HG03095 (cell line): ENCODE data around the gene DCAF6.
"Not testable (repeated sequence)": the region's sequence is repeated elsewhere in the genome, so short reads cannot be mapped to it uniquely, and the experiment has no call there.

ENCODE experiments used
- ATAC-seq: cut with Tn5 transposase; IDR thresholded peaks from one replicate; pipeline ENCODE4 v1.9.1; 2021; ENCODE audit warnings: moderate library complexity; ENCODE audit not compliant: unreplicated experiment

Gene DCAF6

DNA sequence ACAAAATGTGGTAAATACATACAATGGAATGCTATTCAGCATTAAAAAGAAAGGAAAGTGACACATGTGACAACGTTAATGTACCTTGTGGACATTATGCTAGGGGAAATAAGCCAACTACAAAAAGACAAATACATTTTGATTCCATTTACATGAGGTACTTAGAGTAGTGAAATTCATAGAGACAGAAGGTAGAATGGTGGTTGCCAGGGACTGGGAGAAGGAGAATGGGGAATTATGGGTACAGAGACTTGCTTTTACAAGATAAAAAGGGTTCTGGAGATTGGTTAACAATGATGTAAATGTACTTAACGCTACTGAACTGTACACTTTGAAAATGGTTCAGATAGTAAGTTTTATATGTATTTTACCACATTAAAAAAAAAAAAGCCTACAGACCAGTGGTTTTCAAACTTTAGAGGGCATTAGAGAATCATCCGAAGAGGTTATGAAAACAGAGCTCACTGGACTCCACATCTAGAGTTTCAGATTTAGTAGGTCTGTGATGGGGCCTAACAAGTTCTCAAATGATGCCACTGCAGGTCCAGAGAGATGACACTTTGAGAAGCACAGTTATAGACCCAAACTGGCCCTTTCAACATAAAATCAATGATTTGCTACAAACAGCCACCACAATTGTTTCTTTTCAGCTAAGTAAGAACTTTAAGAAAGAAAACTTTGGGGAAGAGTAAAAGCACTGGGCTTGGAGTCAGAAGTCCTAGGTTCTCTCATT is 13.0 kb upstream of the DCAF6 start:
- no peak for ATAC-seq

DNA sequence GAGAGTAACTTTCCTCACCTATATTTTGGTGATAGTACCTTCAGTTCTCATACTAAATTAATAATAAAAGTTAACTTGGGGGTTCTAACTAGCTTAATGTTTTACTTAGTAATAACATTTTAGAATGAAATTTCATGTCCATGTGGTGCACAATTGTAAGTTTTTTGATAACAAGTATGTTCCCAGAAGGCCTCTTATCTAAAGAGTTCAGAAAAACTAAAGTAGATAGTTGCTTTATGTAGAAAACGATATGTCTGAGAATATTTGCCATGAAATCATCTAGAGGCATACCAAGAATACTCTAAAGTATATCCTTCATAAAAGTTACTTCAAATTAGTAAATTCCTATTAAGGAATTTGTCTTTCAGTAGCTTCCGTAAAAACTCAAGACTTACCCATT is 12.4 kb upstream of the DCAF6 start:
- no peak for ATAC-seq

DNA sequence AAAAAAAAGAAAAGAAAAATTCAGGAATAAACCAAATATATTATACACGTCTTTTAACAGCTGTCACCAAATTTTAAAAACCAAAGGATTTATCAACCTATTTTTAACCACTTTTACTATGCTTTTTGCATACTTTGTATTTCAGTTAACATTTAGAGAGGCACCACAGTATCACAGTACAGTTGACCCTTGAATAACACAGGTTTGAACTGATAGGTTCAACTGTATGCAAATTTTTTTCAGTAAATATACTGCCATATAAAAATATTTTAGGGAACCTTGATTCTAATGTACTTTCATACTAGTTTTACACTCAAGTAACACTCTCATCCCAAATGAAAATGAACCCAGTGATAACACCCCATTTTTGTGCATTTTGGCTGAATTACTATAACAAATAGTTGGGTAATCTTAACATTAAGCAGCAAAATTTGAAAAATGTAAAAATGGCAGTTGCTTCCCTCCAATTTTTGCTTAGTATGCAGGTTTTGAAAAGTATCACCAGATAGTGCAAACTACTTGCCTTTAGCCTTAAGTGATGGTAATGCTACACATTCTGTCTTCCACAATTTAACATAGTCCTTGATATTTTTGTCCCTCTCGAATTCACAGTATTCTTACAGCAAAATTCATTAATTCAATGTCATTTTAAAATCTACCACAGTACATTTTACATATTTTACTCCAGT is 11.8 kb upstream of the DCAF6 start:
- no peak for ATAC-seq

DNA sequence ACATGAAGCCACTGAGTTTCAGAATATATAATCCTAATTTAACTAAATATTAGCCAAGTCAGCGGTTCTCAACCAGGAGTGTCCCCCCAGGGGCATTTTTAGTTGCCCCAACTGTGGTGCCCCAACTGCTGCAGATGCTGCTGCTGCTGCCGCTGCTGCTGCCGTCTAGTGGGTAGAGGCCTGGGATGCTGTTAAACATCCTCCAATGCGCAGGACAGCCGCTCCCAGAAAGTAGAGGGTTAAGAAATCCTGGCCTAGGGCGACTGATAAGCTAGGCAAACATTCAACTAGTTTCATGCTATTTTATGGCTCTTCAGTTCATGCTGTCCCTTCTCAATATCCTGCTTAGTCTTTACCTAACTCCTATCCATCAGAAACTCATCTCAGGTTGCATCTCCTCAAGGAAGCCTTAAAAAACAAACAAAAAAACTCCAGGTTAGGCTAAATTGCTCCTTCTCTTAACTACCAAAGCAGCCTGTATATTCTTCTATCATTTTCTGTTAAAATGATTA is 9.9 kb upstream of the DCAF6 start:
- no peak for ATAC-seq

DNA sequence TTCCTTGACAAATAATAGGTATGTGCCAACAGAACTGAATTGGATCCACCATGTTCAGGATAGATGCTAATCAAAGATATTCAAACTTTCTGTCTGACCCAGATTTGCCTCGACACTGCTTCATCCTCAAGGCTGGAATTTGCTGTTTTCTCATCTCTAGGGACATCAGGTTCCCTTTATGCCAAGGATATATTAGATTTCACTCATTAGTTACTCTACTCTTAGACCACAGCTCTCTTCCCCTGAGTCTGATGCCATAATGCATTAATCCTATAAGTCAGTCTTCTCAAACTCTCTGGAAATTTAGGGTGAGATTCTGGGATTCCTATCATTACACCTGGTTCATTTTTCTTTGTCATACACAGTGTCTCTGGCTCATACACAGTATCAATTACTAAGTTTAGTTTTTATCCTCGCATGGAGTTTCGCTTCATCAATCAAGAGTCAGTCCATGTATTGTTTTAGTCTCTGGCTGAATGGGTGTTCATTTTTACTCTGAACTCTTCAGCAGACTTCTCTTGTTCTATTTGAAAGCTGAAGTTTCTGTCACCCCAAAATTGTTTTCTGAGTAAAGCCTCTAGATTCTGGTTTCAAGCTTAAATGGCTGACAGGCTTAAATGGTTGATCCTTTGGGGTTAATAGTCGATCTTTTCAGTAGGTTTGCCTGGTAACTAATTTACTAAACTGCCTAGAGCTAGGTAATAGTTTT is 9.3 kb upstream of the DCAF6 start:
- no peak for ATAC-seq

DNA sequence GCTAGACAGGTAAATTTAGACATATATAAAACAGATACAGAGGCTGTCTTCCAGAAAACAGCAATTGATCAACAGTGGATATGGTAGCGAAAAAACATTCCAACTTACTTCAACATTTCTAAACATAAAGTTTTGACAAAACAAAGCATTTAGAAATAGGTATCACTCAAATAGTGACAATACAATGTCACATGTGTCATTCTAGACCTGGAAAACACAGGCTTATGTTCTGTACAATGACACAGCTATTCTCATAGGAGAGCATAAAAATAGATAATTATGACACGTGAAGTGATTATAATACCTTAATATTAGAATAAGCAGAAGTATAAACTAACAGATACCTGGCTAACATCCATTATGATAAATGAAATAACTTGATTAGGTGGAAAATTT is 8.0 kb upstream of the DCAF6 start:
- ATAC-seq = no peak

DNA sequence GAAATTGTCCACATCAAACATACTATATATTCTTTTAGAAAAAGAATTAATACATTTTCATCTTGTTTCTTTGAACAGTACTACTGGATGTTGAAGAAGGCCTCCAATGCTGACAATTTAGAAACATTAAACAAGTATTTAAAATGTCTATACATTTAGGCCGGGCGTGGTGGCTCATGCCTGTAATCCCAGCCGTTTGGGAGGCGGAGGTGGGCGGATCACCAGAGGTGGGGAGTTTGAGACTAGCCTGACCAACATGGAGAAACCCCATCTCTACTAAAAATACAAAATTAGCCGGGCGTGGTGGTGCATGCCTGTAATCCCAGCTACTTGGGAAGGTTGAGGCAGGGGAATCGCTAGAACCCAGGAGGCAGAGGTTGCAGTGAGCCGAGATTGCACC is 7.6 kb upstream of the DCAF6 start:
- not testable (repeated sequence) for ATAC-seq

DNA sequence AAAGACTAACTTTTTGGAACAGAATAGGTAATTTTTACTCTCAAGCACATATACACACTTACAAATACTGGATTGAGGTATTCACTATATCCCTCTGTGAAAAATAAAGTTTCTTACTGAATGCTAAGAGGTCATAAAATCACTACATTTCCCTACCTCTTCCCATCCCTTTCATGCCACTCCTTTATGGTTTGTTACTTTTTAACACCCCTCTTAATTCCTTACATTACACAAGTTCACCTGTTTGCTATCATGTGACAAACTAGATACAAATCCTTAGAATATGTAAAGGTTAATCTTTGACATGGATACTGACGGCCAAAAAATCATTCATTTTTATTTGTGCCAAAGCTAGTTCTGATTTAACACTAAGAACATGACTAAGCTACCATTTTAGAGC is 6.8 kb upstream of the DCAF6 start:
- ATAC-seq = no peak

DNA sequence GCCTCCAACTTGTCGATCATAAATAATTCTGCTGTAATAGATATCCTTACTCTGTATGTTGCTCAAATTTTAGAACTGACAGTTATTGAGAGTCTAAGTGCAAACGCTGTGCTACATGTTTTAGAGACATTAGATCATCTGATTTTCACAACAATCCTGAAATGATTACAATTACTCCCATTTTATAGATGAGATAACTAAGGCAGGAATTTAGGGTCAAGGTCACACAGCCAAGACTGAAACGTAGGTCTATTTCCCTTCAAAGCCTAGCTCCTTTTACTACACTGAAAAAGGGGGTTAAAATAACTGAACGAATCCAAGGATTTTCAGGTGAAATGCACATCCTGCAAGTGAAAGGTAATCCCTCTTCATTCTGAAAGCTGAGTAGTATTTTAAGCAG is 2.7 kb upstream of the DCAF6 start:
- ATAC-seq = no peak

DNA sequence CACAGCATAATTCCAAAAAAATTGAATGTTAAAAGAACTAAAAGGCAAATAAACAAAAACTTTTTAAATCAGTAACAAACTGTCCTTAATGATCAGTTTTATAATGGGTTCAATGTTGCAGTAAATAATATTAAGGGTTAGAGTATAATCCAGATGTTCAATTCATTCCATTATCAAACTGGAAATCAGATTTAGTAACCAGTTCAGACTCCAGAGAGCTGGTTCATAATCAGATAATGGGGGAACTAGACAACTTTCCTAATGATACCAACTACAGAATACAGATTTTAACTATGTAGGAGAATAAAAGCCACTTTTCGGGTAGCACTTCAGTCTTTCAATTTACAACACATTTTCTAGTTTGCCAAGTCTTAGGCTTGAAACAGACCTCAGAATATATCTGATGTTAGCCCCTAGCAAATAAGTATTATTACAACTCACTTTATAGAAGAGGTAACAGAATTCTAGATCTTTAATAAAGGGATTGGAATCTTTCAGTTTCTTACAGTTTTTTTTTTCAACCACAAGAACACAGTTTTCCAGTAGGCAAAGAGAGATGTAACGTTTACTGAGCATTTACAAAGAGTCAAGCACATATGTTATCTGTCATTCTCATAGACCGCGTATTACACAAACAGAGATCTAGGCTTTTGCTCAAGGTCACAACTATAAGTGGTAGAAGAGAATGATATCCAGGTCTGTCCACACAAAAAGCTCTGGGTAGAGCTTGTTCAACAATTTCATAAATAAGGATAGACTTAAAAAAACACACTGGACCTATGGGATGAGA is 1.9 kb upstream of the DCAF6 start:
- ATAC-seq = no peak

DNA sequence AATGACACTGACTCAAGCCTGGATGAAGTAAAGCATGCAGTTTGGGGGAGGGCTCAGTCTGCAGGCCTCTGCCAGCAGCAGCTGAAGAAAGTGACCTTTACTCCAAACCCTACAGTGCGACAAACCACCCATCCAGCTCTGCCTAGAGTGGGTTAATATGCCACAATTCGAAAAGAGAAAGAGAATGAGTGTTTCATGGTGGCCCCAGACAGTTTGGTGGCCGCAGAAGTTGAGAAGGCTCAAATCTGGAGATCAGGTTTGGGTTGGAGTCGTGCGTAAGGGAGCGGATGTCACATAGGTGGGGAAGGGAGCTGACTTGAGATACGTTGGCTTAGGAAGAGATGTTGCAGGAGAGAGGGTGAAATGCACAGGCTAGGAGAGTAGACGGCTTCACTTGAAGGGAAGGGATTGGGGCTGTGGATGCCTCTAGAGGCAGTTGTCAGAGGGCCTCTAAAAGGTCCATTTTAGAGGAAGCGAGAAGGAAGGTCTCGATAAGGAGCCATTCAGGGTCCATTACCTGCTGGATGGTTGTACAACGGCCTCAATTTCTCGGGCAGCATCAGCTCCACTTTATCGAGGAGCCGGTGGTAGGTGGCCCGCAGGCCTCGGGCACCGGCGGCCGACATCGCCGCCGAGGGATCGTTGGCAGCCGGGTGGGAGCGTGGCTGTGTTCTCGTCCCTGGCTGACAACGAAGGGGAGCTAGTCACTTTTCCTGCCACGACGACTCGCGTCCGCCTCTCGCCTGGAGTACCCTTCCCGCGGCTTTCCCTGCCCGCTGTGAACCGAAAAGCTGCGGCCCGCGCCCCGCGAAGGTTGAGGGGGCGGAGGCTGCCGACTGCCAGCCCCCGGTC is 1.0 kb upstream of the DCAF6 start:
- ATAC-seq = peak; percentile 6

DNA sequence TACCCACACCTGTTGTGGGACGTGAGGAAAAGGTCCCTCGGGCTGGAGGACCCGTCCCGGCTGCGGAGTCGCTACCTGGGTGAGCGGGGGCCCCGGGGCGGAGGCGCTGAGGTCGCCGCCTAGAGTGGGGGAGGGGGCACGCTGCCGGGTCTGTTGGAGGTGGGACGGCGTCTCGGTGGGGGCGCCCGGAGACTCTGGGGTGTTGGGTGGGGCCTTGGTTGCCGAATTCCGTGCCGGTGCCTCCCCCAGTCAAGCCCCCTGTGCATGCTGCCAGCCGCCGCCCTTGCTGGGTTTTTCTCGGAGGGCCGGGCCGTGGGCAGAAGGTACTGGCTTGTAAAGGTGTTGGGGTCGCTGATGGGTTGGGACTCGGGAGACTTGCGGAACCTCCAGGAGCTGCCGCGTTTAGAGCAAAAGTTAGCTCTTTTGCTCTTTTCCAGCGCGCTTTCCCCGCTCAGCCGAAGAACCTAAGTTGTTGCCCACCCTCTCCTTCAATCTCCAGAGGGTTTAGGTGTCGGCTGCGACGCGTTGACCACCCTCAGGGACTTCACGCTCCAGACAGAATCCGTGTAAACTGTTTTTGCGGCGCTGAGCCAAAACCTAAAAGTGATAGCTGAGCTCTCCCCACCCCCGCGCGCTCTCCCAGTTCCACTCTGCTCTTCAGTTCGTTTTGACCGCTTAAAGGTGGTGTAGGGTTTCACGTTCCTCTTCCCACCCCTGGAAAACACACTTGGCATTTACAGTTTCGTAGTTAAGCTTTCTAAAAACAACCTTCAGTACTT is 636 bp downstream of the DCAF6 start, which contains the start of gene MPC2:
Gene MPC2, minus strand, starts transcription at position 143 of the 779 bp plus-strand sequence. CDS start 1,231 bp downstream, outside the sequence.
- peak; percentile 7 for ATAC-seq

DNA sequence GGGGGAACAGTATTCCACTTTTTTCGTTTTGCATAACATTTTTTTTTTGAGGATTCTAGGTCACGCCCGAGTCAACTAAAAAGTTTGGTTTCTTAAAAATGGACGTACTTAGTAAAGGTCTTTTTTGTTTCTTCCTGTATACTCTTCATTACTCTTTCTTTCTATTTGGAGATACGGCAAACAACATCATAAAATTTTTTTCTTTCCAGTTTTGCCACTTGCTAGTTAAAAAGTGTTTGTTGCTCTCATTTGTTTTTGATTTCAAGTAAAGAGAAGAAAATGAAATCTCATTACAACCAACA is 1.2 kb downstream of the DCAF6 start:
- ATAC-seq = no peak

DNA sequence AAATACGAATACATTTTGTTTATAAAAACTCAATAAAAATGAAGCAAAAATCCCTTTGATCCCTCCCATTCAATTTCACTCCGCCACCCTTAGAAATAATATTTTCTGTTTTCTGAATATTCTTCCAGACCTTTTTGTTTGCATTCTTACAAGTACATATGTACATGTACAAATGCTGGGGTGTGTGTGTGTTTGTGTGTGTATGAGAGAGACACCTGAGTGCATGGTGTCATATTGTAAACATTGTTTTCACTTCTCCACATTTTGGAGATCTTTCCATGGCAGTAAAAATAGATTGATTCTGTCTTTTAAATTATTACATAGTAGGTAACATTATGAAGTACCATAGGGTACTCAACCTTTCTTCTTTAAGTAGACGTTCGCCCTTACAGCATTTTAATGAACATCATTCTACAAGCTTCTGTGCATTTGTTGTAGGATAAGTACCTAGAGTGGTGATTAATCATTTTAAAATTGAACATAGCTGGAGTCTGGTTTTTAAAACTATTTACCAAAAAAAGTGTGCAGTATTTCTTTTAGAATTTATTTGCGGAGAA is 1.7 kb downstream of the DCAF6 start:
- no peak for ATAC-seq

DNA sequence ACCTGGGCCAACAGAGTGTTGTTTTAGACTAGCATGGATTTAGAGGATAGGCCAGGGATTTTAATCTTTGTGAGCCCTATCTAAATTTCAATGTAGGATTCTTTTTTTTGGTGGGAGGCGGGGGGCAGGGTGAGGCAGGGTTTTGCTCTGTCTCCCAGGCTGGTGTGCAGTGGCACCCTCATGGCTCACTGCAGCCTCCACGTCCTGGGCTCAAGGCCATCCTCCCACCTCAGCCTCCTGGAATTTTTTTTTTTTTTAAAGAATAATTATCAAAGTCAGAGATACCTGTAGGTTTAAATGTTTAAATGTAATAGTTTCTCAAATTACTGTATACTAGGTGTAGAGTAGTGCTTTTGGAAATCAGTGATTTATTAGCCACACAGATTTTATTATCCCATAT is 3.8 kb downstream of the DCAF6 start:
- ATAC-seq = no peak

DNA sequence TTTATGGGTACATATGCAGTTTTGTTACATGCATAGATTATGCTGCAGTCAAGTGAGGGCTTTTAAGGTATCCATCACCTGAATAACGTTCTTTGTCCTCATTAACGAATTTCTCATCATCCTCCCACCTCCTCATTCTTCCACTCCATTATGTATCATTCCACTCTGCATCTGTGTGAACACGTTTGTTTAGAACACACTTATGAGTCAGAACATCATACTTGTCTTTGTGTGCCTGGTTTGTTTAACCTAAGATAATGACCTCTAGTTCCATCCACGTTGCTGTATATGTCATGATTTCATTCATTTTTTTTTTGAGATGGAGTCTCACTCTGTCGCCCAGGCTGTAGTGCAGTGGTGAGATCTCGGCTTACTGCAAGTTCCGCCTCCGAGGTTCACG is 7.1 kb downstream of the DCAF6 start:
- no peak for ATAC-seq

DNA sequence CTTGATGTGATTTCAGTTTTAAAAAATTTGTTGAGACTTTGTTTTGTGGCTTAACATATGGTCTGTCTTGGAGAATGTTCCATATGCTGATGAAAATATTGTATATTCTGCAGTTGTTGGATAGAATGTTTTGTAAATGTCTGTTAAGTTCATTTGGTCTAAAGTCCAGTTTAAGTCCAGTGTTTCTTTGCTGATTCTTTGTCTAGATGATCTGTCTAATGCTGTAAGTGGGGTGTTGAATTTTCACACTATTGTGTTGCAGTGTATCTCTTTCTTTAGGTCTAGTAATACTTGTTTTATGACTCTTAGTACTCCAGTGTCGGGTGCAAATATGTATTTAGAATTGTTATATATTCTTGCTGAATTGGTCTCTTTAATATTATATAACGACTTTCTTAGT is 11.2 kb downstream of the DCAF6 start:
- ATAC-seq = no peak

DNA sequence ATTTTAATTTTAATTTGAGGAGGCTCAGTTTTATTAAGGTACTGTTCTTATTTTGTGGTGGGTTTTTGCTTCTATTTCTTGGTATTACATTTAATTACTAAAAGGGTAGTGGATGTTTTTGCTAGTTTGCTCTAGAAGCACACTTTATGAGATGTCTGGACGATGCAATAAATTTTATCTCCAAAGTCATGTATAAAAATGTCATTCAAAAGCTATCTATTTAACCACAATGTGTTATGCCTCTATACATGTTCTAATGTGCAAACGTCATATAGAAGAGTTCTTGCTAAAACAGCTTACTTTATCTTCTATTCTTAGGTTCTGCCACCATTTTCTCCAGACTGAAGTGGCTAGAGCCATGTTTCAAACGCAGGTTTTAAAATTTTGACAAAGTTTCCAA is 13.3 kb downstream of the DCAF6 start:
- no peak for ATAC-seq

DNA sequence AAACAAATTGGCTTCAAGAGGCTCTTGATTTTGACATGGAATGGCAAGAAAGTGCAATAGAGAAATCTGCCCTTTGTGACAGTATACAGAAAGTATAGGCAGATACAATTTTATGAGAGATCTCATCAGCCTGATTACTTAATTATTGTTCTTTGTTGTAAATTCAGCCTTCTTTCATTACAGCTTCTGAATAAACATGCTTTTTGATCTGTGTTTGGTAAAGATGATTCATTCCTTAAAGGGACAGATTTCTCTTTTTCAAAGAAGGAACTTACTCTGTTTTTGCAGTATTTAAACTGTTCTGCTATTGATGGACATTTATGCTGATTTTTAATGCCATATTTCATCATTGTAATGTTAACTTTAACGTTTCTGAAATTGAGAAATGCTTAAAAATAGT is 14.1 kb downstream of the DCAF6 start:
- no peak for ATAC-seq
